Activated naive CD8-positive, alpha-beta T cell treated with anti-CD3 and anti-CD28 coated beads, Interleukin-2, amount 10 ng/mL, durations not matched to agents 7 days and 5 days (primary cell): ENCODE results near the gene MYLK4. TPM values are rescaled to one million over a fixed set of nuclear protein-coding genes. Genes with fewer than 3 reads are reported as not detected.
"Not testable (repeated sequence)": the region's sequence is repeated elsewhere in the genome, so short reads cannot be mapped to it uniquely, and the experiment has no call there.

Source experiments
- ATAC-seq: fragments of 150-1000 bp; cut with Tn5 transposase; one replicate; pipeline ENCODE4 v1.10.0; 2021; ENCODE audit warnings: low read depth, moderate library complexity
- POLR2A ChIA-PET: fragments of 350-600 bp; sonication (Branson Sonifier 250); formaldehyde crosslinking; loops from one replicate; lab custom pipeline; 2021; ENCODE audit warnings: antibody characterized with exemption; lab: Charles Lee
- DNase-seq: peaks from one replicate; pipeline ENCODE4 v3.0.0; 2021
- H3K27ac Mint-ChIP-seq: one replicate; pipeline ENCODE4 v1.8.0; 2022; ENCODE audit warnings: mild to moderate bottlenecking, mixed read lengths
- H3K27me3 Mint-ChIP-seq: one replicate; pipeline ENCODE4 v1.8.0; 2022; ENCODE audit warnings: mild to moderate bottlenecking, moderate library complexity, mixed read lengths
- H3K36me3 Mint-ChIP-seq: one replicate; pipeline ENCODE4 v1.8.0; 2021; ENCODE audit warnings: mild to moderate bottlenecking, mixed read lengths
- H3K4me1 Mint-ChIP-seq: one replicate; pipeline ENCODE4 v1.8.0; 2021; ENCODE audit warnings: mixed read lengths
- H3K4me3 Mint-ChIP-seq: one replicate; pipeline ENCODE4 v1.8.0; 2022; ENCODE audit warnings: mild to moderate bottlenecking, moderate library complexity, mixed read lengths
- H3K9me3 Mint-ChIP-seq: one replicate; pipeline ENCODE4 v1.8.0; 2021; ENCODE audit warnings: mixed read lengths
- total RNA-seq, 2 experiments: library from RNA; stranded (reverse); gene quantifications; one replicate each; pipeline ENCODE4 v1.2.3, GENCODE V29; 2021

Gene MYLK4
- total RNA-seq, 2 experiments from 2014 or later: 0.33 to 0.62 TPM

GRCh38 chr6:2762868-2763267 is 12.1 kb upstream of the MYLK4 start:
- H3K36me3 Mint-ChIP-seq, H3K4me3 Mint-ChIP-seq, H3K27me3 Mint-ChIP-seq, H3K9me3 Mint-ChIP-seq, H3K27ac Mint-ChIP-seq, DNase-seq, ATAC-seq: not testable (repeated sequence)
- peaks cover 26% of the 10 kb centered on the region for H3K4me1 Mint-ChIP-seq
- POLR2A ChIA-PET: interaction anchor here (1.1 to 1.2 kb wide), 2 partner anchors 177 to 301 kb away, joined by 3 read pairs; no protein-coding TSS in a partner anchor

DNA sequence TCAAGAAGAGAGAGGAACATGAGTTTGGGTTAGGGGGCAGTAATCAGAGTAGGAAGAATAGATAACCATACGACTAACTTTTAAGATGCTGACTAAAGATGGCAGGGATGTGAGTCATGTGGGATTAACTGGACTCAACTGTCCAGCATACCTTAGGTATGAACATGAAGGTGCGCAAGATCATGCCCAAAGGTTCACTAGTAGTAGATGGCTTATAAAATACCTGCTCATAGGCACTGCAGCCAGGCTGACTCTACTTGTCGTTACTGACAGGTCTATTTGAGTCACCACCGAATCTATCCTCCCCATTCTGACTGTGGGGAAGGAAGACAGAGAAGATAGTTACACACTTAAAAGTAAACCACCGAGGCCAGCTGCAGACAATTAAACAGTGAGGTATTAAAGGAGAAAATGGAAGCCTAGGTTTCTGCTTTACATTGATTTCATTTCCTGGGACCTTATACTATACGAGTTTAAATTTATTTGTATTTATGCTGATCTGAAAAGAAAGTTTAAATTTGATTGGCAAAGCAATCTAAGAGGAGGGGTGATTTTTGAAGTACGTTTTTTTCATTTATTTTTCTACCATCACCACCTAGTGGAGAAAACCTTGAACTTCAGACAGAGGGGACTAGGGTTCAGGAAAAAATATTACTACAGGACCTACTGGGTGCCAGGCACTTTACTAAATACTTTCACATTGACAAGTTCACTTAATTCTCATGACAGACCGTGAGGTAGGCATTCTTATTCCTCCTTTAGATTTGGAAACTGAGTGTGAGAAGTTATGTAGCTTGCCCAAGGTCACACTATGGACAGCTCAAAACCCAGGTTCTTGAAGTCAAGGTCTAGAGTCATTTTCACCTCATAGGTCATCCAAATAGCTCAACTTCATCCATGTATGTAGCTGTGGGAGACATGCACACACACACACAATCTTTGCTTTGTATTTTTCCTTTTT is 10.4 kb upstream of the MYLK4 start:
- peaks cover 18% of the 10 kb centered on the region for H3K4me1 Mint-ChIP-seq
- H3K4me3 Mint-ChIP-seq: peak overlapping the region; percentile 69
- H3K27ac Mint-ChIP-seq: peak overlapping the region; percentile 40
- peaks cover 2% of the 10 kb centered on the region for H3K9me3 Mint-ChIP-seq
- DNase-seq (no peak), ATAC-seq (no peak)
- H3K27me3 Mint-ChIP-seq: peaks cover 12% of the 10 kb centered on the region
- no peaks in the 10 kb centered on the region for H3K36me3 Mint-ChIP-seq
- POLR2A ChIA-PET: no interaction called here

DNA sequence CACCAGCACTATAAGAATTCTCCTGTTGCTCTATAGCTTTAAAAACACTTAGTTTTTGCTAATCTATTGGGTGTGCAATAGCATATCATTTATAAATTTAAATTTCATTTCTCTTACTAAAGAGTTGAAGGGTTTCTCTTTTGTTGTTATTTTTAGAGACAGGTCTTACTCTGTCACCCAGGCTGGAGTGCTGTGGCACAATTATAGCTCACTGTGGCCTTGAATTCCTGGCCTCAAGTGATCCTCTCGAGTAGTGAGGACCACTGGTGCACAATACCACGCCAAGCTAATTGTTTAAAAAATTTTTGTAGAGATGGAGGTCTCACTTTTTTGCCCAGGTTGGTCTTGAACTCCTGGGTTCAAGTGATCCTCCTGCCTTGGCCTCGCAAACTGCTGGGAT is 8.3 kb upstream of the MYLK4 start:
- Mint-ChIP-seq H3K36me3 (no peaks in the 10 kb centered on the region), H3K4me1 (peaks cover 11% of the 10 kb centered on the region), H3K27ac (no peak overlapping the region), H3K27me3 (peaks cover 27% of the 10 kb centered on the region), H3K4me3 (no peak overlapping the region), H3K9me3 (peaks cover 2% of the 10 kb centered on the region)
- no peak for ATAC-seq
- POLR2A ChIA-PET: interaction anchor here (1.2 kb wide), 1 partner anchor 305 kb away, joined by 3 read pairs; no protein-coding TSS in a partner anchor
- no peak for DNase-seq

GRCh38 chr6:2756687-2757224 is 6.0 kb upstream of the MYLK4 start:
- Mint-ChIP-seq H3K9me3 (peaks cover 1% of the 10 kb centered on the region), H3K4me3 (no peak overlapping the region), H3K27me3 (peaks cover 38% of the 10 kb centered on the region), H3K36me3 (no peaks in the 10 kb centered on the region), H3K4me1 (peaks cover 13% of the 10 kb centered on the region), H3K27ac (no peak overlapping the region)
- no peak for DNase-seq
- POLR2A ChIA-PET: no interaction called here
- ATAC-seq: no peak

- POLR2A ChIA-PET: no interaction called here
- Mint-ChIP-seq H3K27ac (no peak overlapping the region), H3K4me3 (no peak overlapping the region), H3K9me3 (peaks cover 1% of the 10 kb centered on the region), H3K4me1 (peaks cover 11% of the 10 kb centered on the region), H3K27me3 (peaks cover 38% of the 10 kb centered on the region), H3K36me3 (no peaks in the 10 kb centered on the region)
- DNase-seq (no peak), ATAC-seq (no peak)
Observed at GRCh38 chr6:2756241-2756640, 5.5 kb upstream of the MYLK4 start.

DNA sequence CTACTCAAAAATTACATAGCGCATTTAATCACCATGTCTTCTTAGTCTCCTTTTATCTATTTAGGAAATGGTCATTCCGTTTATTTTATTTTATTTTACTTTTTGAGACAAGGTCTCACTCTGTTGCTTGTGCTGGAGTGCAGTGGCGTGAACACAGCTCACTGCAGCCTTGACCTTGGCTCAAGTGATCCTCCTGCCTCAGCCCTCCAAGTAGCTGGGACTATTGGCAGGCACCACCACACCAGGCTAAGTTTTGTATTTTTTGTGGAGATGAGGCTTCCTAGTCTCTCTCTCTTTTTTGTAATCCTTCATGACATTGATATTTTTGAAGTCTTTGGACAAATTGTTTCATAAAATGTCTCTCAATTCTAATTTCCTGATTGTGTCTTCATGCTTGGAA is 4.7 kb upstream of the MYLK4 start:
- H3K27me3 Mint-ChIP-seq: peaks cover 43% of the 10 kb centered on the region
- H3K27ac Mint-ChIP-seq: no peak overlapping the region
- DNase-seq: no peak
- ATAC-seq: no peak
- no peaks in the 10 kb centered on the region for H3K36me3 Mint-ChIP-seq
- H3K4me1 Mint-ChIP-seq: peaks cover 5% of the 10 kb centered on the region
- POLR2A ChIA-PET: no interaction called here
- H3K9me3 Mint-ChIP-seq: peaks cover 1% of the 10 kb centered on the region
- no peak overlapping the region for H3K4me3 Mint-ChIP-seq

GRCh38 chr6:2754911-2755310 is 4.2 kb upstream of the MYLK4 start:
- ATAC-seq (no peak), DNase-seq (no peak)
- H3K4me3 Mint-ChIP-seq: no peak overlapping the region
- H3K9me3 Mint-ChIP-seq: peaks cover 1% of the 10 kb centered on the region
- H3K4me1 Mint-ChIP-seq: peaks cover 5% of the 10 kb centered on the region
- no peak overlapping the region for H3K27ac Mint-ChIP-seq
- no peaks in the 10 kb centered on the region for H3K36me3 Mint-ChIP-seq
- POLR2A ChIA-PET: no interaction called here
- H3K27me3 Mint-ChIP-seq: peaks cover 47% of the 10 kb centered on the region

GRCh38 chr6:2754393-2754792 is 3.7 kb upstream of the MYLK4 start:
- no peaks in the 10 kb centered on the region for H3K36me3 Mint-ChIP-seq
- H3K27ac Mint-ChIP-seq: no peak overlapping the region
- DNase-seq (no peak), ATAC-seq (no peak)
- POLR2A ChIA-PET: no interaction called here
- H3K9me3 Mint-ChIP-seq: peaks cover 1% of the 10 kb centered on the region
- peaks cover 8% of the 10 kb centered on the region for H3K4me1 Mint-ChIP-seq
- peaks cover 47% of the 10 kb centered on the region for H3K27me3 Mint-ChIP-seq
- H3K4me3 Mint-ChIP-seq: no peak overlapping the region

- H3K9me3 Mint-ChIP-seq: peaks cover 1% of the 10 kb centered on the region
- peaks cover 8% of the 10 kb centered on the region for H3K4me1 Mint-ChIP-seq
- POLR2A ChIA-PET: no interaction called here
- ATAC-seq (no peak), DNase-seq (no peak)
- peaks cover 52% of the 10 kb centered on the region for H3K27me3 Mint-ChIP-seq
- H3K36me3 Mint-ChIP-seq: no peaks in the 10 kb centered on the region
- H3K27ac Mint-ChIP-seq: no peak overlapping the region
- H3K4me3 Mint-ChIP-seq: no peak overlapping the region
Observed at GRCh38 chr6:2753743-2754142, 3.0 kb upstream of the MYLK4 start.

GRCh38 chr6:2753110-2753489 is 2.4 kb upstream of the MYLK4 start:
- POLR2A ChIA-PET: no interaction called here
- DNase-seq (no peak), ATAC-seq (no peak)
- H3K9me3 Mint-ChIP-seq: peaks cover 1% of the 10 kb centered on the region
- no peak overlapping the region for H3K4me3 Mint-ChIP-seq
- H3K27me3 Mint-ChIP-seq: peaks cover 56% of the 10 kb centered on the region
- H3K4me1 Mint-ChIP-seq: peaks cover 8% of the 10 kb centered on the region
- H3K27ac Mint-ChIP-seq: no peak overlapping the region
- no peaks in the 10 kb centered on the region for H3K36me3 Mint-ChIP-seq

- H3K36me3 Mint-ChIP-seq: no peaks in the 10 kb centered on the region
- H3K27me3 Mint-ChIP-seq: peaks cover 53% of the 10 kb centered on the region
Observed at GRCh38 chr6:2752477-2753109, 1.9 kb upstream of the MYLK4 start.

DNA sequence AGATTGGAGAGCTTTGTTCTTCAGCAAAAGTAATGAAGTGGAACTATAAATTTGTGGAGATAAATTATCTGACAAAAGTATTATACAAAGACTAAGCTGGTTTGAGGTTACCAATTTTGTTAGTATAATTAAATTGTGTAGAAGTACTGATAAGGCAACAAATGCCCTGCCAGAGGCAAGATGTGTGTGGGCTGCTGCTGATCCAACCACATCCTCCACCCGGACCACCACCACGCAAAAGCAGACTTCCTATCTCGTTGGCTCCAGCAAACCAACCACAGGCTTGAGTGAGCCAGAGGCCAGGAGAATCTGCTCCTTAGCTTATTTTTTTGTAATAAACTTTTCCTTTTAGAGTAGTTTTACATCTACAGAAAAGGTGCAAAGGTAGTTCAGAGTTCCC is 1.1 kb upstream of the MYLK4 start:
- Mint-ChIP-seq H3K4me1 (peaks cover 8% of the 10 kb centered on the region), H3K36me3 (no peaks in the 10 kb centered on the region), H3K9me3 (peaks cover 1% of the 10 kb centered on the region), H3K27me3 (peaks cover 51% of the 10 kb centered on the region), H3K4me3 (no peak overlapping the region), H3K27ac (no peak overlapping the region)
- DNase-seq (no peak), ATAC-seq (peak; percentile 42)
- POLR2A ChIA-PET: no interaction called here

More at GRCh38 chr6:2752477-2753109, 1.9 kb upstream of the MYLK4 start:
- no peak overlapping the region for H3K27ac Mint-ChIP-seq
- H3K4me3 Mint-ChIP-seq: no peak overlapping the region
- H3K4me1 Mint-ChIP-seq: peaks cover 8% of the 10 kb centered on the region
- no peak for DNase-seq
- POLR2A ChIA-PET: no interaction called here
- peaks cover 1% of the 10 kb centered on the region for H3K9me3 Mint-ChIP-seq
- ATAC-seq: no peak

DNA sequence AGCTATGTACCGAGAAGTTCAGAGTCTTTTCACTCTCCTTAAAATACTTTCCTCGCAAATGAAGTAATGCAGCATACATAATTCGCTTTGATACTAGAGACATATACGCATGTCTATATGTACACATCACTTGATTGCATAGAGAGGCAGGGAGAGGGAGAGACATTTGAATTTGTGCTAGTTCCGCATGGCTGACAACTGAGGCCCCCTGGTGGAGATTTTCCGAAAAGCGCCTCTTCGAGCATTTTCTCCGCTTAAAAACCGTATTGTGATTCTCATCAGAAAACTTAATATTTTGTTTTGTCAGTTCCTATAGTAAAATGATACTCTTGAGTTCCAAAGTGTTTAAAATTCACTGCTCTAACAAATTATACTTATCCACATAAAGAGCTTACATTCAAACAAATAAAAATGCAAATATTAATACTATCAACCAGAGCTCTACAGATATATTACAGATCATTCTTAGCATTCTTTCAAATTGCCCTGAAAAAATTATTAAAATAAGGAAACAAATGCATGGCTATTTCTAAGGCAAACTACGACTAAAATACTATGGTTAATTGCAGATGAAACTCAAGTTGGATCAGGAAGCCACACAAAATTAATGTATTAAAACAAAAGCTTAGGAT is 637 bp downstream of the MYLK4 start:
- H3K4me1 Mint-ChIP-seq: peaks cover 8% of the 10 kb centered on the region
- H3K4me3 Mint-ChIP-seq: peak overlapping the region; percentile 2
- ATAC-seq (peak; percentile 52), DNase-seq (peak; percentile 64)
- no peaks in the 10 kb centered on the region for H3K36me3 Mint-ChIP-seq
- peaks cover 1% of the 10 kb centered on the region for H3K9me3 Mint-ChIP-seq
- POLR2A ChIA-PET: no interaction called here
- peaks cover 40% of the 10 kb centered on the region for H3K27me3 Mint-ChIP-seq
- H3K27ac Mint-ChIP-seq: no peak overlapping the region
